Fibroblast of the conjunctiva (primary cell): Measurements from ENCODE around the gene CCDC149.

Source experiments
- DNase-seq: peaks from one replicate; pipeline ENCODE4 v3.0.0-alpha.2; 2010; ENCODE audit warnings: low read depth

Gene CCDC149

DNA sequence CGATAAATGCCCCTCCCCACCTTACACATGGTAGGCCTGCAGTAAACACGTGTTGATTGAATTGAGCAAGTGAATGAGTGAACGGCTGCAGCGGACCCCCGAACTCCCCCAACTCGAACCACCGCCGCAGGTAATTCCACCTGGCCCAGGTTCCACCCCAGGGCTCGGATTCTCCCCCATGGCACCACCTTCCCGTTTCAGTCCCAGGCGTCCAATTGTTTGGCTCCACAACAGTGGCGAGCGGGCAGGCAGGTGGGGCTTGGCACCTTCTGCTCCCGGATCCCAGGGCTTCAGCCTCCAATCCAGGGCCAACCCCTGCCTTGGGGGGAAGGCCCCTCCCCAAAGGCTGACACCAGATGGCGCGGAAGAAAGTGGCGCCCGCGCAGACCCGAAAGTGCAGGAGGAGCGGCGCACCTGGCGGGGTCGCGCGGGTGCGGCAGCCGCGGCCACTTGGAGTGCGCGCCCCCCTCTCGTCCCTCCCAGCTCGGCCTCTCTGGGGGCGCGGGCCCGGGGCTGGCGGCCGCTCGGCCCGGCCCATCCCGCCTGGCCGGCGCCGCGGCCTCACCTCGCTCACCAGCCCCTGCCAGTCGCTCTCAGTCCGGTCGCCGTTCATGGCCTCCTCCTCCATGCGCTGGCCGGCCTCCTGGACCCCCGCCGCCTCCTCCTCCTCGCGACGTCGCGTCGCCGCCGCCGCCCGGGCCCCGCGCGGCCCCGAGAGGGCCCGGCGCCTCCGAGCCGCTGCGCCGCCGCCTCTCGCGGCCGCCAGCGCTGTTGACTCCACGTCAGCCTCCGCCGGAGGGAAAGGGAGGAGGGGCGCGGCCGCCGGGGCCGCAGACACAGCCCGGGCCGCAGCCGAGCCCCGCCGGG is at the start of gene CCDC149:
CCDC149 (minus strand) TSS at position 791 of the 867 bp plus-strand sequence; CDS start at position 613, 178 bp downstream.
- no peak for DNase-seq

DNA sequence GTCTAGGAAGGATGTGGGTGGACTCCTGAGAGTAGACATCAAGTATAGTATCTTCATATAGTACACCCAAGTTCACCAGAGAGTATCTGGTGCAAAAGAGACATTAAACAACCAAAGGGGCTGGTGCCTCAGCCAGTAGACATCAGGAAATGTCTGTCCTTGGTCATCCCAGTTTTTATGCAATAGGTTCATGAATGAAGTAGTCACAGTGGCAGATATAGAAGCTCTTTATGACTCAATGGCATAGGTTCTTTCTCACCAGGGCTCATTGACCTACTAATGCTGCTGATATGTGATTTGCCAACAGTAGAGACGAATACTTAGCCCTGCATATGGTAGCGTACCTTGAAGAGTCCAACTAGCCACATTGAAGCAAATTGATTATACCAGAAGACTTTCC is 45.0 kb upstream of the CCDC149 start:
- DNase-seq = no peak

DNA sequence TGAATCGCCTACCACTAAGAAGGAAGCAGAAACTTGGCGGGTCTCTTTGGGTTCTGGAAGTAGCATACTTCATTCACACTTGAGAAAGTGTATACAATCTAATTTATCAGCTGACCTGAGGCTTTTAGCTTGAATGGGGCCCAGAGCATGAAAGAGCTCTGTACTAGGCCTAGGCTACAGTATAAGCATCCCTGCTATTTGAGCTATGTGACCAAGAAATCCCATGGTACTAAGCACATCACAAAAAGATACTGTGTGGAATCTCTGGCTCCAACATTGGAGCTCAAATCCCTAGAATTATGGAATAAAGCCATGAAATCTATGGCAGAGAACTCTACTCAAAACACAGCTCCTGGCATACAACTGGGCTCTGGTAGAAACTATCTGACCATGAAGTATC is 43.9 kb upstream of the CCDC149 start:
- no peak for DNase-seq

DNA sequence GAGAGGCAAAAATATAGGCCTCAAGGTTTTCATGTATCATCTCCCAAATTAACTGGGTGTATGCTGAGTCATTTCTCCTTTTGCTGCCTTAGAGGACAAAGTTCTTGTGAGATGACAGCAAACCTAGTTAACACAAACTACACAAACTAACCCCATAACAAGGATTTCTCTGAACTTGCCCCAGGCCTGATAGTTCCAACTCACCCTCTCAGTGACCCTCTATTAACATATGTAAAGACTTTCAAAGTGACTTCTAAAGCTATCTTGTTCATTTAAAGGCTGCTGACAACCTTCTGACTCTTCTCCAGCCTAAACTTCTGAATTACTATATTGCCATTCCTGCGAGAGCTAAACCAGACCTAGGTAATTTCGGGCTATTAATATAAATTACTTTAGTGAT is 43.2 kb upstream of the CCDC149 start:
- no peak for DNase-seq

DNA sequence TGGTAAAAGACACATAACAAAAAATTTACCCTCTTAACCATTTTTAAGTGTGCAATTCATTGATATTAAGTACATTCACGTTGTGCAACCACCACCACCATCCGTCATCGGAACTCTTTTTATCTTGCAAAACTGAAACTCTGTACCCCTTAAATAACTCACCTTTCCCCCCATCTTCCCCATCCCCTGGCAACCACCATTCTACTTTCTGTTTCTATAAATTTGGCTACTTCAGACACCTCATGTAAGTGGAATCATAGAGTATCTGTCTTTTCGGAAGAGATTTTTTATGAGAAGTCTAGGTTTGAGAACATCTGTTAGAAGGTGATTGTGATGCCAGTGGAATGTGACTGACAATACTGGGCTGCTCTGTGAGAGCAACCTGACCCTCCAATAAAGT is 39.8 kb upstream of the CCDC149 start:
- DNase-seq = no peak

DNA sequence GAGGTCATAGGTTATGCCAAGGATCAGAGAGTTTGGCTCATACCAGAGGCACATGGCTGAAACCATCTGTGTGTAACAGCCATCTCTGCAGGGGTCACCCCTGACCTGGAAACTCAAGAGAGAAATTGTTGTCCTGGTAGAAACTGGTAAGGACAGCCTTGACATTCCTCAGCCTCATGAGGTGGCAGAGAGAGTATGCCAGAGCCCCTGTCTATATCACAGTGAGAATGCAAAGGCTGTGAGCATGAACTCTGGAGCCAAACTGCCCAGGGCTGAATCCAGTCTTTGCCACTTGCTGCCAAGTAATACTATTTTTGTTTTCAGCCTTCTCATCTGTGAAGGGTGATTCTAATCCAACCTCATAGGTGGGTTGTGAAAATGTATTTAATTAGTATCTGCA is 37.1 kb upstream of the CCDC149 start:
- no peak for DNase-seq

DNA sequence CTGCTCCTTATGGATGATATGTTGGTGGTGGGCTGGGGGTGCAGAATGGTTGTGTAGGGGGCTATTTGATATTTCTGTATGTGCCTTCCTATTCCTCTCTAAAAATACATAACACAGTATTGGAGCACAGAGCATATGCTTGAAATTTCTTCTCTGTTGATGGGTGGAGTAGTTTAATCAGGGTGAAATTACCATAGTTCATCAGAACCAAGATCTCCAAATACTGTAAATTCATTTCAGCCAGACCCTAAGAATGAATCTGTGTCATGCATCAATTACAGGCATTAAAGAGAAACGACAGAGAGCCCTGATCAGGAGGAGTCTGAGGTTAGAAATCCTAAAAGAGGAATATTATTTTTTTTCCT is 25.1 kb upstream of the CCDC149 start:
- no peak for DNase-seq

DNA sequence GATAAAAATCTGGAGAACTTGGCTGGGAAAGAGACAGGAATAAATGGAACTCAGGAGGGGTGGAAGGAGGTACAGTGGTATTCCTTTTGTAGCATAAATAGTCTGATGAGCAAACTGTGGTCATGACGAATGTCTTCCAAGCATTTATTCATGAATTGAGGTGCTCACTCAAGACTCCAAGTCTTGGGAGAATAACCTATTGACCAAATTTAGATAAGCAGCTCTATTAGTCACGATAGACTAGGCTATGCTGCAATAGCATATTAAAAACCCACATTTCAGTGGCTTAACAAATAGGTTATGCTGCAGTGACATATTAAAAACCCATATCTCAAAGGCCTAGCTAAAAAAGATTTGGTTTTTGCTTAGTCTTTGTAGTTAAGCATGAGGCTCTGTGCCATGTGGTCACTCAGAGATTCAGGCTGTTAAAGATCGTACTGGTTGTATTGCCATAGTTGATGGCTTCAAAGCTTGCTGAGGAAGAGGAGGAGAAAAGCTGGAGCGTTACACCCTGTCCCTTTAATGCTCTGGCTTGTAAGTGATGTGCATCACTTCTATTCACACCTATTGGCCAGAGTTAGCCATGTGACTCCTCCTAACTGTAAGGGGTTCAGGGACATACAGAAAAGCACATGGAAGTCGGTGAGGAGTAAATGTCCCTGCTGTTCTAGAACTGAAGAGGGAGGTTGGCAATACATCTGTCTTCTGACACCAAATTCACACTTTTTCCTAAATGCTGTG is 24.5 kb upstream of the CCDC149 start:
- DNase-seq = no peak

DNA sequence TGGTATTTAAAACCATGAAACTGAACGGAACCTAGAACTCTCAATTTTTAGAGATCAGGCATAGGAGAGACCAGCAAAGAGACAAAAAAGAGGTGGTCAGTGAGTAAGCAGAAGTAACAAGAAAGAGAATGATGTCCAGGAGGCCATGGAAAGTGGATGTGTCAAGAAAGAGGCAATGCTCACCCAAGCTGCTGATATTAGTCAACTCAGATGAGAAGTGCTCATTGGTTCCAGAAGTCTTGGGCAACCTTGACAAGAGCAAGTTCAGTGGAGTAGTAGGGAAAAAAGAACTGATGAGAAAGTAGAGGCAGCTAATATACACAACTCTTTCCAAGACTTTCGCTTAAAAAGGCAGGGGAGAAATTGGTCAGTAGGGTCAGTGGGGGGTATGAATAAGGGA is 23.0 kb upstream of the CCDC149 start:
- DNase-seq = no peak

DNA sequence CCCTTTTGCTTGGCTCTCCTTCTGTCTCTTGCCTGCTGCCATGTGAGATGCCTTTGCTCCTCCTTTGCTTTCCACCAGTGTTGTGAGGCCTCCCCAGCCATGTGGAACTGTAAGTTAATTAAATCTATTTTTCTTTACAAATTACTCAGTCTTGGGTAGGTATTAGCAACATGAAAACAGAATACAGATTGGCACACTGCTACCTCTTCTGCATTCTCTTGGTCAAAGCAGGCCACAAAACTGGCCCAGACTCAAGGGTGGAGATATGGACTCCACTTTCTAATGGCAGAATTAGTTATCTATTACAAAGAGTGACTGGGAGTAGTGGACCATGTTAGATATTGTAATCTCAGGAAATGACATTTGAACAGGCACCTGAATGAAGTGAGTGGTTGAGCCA is 21.5 kb upstream of the CCDC149 start:
- no peak for DNase-seq

DNA sequence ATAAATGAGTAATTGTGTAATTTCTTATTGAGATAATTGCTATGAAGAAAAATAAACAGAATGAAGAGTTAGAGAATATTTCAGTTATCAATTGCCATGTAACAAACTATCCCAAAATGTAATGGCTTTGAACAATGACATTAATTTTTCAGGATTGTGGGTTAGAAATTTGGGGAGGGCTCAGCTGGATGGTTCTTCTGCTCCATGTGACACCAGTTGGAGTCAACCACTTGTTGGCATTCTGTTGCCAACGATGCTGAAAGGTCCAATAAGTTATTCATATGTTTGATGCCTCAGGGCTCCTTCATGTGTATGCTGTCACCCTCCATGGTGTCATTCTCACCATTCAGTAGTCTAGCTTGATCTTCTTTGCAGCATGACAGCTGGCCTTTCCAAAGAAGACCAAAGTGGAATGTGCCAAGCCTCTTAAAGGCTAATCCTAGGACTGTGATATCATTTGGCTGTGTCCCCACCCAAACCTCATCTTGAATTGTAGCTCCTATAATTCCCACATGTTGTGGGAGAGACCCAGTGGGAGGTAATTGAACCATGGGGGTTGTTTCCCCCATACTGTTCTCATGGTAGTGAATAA is 20.9 kb upstream of the CCDC149 start:
- no peak for DNase-seq

DNA sequence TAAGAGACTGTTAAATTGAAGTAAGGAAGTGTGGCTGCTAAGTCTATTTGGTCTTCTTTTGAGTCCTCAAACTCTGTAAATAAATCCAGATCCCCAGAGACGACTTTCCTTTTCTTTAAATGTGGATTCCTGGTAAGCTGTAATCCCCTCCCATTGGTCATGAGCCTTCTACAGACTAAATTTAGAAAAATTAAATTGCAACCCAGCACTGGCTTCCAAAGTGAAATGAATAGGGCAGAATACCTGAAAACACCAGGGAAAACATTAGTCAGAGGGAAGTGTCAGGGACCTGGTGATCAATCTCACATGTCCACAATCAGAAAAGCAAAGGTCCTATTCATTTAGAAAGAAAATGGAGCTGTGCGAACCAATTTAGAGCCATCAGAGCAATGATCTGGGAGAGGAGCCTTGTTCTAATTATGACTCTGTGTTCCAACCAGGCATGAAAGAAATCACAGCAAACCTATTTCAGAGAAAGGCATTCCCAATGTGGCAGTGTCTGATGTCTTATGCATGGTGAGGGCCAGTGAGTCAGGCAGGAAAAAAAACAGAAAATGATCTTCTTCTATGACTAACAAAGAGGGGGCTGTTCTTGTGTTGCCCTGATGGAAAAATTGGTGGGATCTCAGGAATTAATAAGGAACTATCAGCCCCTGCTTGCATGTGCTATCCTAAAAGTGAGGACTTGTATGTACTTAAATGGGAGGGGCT is 19.8 kb upstream of the CCDC149 start:
- no peak for DNase-seq

DNA sequence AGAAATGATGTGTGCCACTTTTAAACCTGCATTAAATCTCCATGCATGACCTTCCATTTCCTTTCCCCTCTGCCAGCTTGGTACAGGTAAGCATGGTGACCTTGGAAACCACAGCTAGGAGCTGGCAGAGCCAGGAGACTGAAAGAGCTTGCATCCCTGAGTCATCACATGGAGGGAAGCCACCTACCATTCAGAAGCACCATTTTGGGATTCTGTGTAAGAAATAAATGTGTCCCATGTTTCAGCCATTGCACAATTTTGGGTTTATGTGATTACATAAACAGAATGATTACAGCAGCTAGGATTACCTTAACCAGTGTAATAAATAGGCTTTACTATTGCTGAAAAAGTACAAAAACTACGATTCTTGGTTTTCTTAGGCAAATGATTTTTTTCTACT is 17.3 kb upstream of the CCDC149 start:
- no peak for DNase-seq

DNA sequence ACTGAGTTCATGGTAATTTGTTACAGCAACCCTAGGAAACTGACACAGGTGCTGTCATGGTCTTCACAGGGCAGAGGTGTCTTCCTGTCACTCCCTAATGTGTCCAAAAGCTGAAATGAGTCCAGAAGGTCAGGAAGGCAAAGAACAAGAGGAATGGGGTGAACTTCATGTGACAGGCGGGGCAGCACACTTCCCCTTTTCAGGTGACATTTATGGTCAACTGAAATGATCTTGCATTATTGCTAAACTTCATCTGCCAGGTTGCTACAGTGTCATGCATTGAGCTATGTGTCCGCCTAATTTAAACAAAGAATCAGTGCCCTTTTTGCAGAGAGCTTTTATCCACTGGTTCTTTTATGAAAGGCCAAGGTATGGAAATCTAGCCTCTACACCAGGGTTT is 15.9 kb upstream of the CCDC149 start:
- no peak for DNase-seq

DNA sequence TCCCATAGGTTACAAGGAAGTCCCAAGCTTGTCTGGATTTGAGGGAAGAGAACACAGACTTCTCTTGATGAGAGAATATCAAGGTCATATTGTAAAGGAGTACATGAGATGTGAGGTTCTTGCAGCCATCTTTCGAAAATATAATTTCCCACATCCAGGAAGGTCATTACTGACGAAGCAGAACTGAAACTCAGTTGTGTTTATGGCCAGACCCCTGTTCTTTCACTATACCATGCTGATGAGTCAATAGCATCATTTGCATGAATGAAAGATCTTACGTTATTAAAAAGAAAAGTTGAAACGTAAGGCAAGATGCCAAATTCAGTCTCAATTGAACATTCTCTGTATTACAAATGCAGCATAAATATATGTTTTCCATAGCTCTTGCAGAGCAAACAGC is 14.2 kb upstream of the CCDC149 start:
- DNase-seq = no peak

DNA sequence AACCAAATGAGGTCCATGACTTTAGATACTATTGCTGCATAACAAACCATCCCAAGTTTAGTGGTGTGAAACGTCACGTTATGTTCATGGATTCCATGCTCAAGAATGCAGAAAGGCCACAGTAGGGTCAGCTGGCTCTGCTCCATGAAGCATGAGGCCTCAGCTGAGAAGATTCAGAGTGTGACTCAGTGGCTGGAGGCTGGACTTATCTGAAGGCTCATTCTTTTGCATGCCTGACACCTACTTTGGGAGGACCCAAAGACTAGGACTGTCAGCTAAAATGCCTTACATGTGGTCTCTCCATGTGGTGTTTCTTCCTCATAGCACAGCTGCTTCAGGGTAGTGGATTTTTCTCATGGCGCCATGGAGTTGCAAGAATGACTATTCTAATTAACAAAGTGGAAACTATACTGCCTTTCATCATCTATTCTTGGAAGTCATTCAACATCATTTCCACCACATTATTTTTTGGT is 11.5 kb upstream of the CCDC149 start:
- peak; percentile 49 for DNase-seq

DNA sequence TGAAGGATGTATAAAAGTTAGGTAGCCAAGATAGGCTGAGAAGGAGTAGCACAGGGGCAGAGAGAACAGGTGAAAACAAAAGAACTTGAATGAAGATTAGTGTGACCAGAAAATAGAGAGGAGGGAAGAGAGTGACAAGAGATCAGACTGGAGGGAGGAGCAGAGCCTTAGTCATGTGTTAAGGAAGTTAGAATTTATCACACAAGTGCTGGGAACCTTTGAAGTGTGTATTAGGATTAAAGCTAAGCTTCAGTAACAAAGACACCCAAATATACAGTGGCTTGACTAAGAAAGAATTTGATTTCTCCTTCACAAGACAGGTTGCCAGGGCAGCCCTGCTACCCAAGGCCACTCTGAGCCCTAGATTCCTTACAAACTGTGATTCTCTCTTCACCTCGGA is 10.7 kb upstream of the CCDC149 start:
- DNase-seq = no peak

DNA sequence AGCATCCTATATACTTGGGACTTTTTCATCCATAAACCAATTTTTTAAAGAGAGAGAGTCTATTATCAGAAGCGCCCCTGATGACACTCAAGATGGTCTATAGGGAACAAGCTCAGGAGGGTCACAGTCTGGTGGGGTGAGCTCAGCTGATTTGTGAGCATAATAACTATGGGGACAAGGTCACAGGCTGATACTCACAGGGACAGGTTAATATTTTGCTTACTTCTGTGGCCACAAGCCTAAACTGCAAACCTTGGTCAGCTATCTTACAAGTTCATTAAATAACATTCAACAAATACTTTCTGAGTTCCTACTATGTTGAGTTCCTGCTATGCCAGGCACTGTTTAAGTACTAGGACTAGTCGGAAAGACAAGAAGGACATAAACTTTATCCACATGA is 10.2 kb upstream of the CCDC149 start:
- no peak for DNase-seq

DNA sequence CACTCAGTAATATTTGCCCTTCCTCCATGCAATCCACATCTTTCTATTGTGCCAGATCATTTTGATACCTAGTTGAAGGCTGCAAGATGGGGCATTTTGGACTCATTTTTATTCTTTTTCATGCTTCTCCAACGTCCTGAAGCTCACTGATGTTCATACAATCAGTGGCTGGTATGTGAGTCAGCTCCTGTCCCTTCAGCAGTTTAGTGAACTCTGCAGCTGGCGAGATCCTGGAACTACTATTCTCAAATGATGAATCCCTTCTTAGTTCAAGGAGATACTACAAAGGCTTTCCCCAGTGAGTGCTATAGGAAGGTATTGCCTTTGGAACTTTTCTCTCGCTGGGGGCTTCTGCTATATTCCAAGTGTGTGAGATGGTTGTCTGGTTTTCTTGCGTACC is 9.6 kb upstream of the CCDC149 start:
- no peak for DNase-seq

DNA sequence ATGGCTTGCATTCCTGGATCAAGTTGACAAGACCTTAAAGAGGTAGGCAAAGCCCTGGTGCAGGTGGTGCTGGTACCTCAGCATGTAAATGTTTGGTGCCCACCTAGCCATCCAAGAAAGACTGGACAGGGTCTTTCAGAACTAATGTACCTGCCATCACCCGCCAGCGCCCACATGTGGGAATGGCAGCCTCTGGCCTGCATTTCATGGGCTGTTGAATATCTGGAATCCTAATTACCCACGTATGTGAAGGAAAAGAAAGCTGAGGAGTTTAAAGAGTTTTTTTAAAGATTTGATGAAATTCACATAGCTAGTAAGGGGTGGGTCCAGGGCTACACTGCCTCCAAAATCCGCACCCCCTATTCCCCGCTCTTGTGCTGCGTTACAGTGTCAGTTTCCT is 8.6 kb upstream of the CCDC149 start:
- no peak for DNase-seq

DNA sequence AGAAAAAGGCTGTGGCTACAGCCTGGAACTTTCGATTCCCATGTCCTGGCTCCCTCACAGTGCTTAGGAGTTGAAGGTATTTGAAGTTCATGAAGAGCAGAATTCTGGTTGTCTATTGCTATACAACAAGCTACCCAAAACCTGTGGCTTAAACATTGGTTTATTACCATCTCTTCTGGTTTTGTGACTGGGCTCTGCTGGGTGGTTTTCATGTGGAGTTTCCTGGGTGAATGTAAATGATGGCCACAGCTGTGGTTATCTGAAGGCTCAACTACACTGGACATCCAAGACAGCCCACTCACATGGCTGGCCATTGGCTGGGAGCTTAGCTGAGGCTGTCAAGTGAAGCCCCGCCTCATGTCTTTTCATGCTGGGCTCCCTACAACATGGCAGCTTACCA is 7.2 kb upstream of the CCDC149 start:
- no peak for DNase-seq

DNA sequence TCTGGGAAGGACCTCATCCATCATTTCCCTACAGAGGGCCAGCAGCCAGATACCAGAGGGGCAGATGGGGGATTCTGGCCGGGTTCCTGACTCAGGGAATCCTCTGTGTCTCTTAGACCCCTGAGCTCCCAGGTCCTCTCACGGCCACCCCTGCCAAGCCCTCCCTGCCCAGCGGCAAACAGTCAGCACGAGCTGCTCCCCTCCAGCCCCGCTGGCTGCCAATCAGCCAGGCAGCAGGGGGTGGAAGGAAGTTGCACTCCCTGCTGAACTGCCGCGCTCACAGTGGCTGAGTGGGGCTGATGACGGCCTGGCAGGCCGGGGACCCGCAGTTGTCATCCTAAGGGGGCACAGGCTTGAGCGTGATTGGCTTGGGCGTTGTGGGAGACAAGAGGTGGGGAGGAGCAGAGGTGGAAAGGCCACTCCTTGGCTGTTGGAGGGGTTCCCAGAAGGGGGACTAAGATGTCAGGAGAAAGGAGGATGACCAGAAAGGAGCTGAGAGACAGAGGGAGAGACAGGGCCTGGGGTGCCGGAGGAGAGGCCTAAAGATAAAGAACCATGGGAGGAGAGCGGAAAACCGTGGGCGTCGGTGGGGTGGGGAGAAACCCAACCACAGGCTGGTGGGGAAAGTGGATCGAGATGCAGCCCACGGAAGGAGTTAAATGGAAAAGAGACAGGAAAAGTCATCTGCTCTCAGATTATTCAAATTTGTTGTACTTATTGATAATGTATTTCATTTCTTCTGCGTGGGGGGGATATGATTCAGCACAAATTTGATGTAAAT is 4.4 kb upstream of the CCDC149 start:
- no peak for DNase-seq
